DMS153 treated with DMSO at 0.1 percent for 48 hours (cell line): Measurements from ENCODE around the gene PSG11.
"Not testable (repeated sequence)": the region's sequence is repeated elsewhere in the genome, so short reads cannot be mapped to it uniquely, and the experiment has no call there.

Experiments
- DNase-seq: peaks from one replicate; lab custom pipeline; 2025; ENCODE audit not compliant: unreplicated experiment; lab: John Stamatoyannopoulos, UW

The PSG11 gene

GRCh38 chr19:42989851-42990250, 36.4 kb downstream of the PSG11 start:
- peak; percentile 78 for DNase-seq

DNA sequence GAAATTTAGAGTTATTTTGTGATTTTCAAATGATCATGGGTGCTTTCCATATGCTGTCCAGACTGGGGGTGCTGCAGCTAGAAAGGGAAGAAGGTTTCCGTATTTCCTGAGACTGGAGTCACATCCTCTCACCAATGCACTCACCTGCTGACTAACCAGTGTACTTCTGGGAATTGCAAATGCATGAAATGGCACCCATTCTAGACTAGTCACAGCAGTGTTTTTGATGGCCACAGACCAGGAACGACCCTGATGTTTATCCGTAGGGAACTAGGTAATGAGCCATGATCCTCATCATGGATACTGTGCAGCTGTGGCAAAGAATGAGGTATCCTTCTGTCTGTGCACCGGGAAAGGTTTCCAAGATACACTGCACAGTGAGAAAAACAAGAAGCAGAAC, 37.1 kb downstream of the PSG11 start:
- peak; percentile 33 for DNase-seq

GRCh38 chr19:42988206-42988605, 38.1 kb downstream of the PSG11 start:
- DNase-seq, result not testable (repeated sequence)

- DNase-seq, result no peak
Measured at GRCh38 chr19:42985588-42985987, 40.7 kb downstream of the PSG11 start.

DNA sequence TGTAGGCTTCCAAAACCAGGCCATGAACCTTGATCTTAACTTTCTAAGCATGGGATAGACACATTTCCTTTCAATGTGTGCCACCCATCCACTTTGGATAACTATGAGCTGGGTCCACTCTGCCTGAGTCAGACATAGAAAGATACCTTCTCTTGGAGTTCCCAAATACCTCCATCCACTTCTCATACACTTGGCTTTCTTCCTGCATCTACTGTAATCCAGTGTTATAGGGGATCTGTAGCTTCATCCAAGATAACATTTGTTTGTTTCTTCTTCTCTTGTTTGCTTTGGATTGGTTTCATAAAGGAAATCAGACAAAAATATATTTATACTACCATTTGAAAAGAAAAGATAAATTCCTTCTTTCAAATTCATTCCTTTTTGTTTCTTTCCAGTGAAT, 44.2 kb downstream of the PSG11 start:
- DNase-seq, result not testable (repeated sequence)

DNA sequence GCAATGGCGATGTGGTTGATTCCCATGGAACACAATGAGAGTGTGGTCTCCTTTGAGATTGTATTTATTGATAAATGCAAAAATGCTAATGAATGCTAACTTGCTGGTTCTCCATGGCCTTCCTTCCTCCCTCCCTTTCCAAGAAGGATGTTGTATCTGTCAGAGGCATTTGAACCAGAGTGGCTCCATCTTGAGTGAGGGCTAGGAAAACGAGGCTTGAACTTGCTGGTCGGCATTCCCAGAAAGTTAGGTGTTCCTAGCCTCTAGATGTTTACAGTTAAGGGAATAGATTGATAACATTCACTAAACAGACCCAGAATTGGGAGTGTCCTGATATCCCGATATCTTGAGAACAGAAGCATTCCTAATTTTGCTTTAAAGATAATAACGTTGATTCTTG, 54.8 kb downstream of the PSG11 start:
- not testable (repeated sequence) for DNase-seq

GRCh38 chr19:42965176-42965575, 61.1 kb downstream of the PSG11 start:
- DNase-seq, result no peak

DNA sequence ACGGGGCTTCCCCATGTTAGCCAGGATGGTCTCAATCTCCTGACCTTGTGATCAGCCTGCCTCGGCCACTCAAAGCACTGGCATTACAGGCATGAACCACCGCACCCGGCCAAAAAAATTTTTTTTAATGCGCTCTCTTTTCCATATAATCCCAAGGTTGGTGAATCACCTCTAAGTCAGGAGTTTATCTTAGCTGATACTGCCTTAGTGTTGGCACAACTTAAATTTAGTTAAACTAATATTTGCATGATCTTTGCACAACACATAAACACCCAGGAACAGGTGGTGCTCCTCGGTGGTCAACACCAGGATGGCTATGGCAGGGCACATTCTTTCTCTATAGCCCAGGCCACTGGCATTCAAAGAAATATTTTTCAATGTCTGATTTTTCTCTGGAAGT, 65.2 kb downstream of the PSG11 start:
- no peak for DNase-seq
